GM12892 (cell line): ENCODE measurements around the gene PKP1.

Experiments used
- DNase-seq: peaks from one replicate; pipeline ENCODE4 v3.0.0; 2011; ENCODE audit not compliant: insufficient read length
- FAIRE-seq: peaks from 2 replicates; lab custom pipeline; 2011; peaks lifted over from hg19 to GRCh38; lab: Jason Lieb, UNC
- POLR2A ChIP-seq: IDR thresholded peaks from 2 replicates; pipeline ENCODE4 v1.6.1; 2011; ENCODE audit warnings: low read depth, low read length, control low read depth
- POLR2AphosphoS5 ChIP-seq: IDR thresholded peaks from 2 replicates; pipeline ENCODE4 v1.6.1; 2011; ENCODE audit warnings: low read depth, low read length, control low read depth
- TAF1 ChIP-seq: IDR thresholded peaks from 2 replicates; pipeline ENCODE4 v1.6.1; 2011; ENCODE audit warnings: low read depth, mild to moderate bottlenecking, control low read depth, low read length, borderline replicate concordance

PKP1 gene

DNA sequence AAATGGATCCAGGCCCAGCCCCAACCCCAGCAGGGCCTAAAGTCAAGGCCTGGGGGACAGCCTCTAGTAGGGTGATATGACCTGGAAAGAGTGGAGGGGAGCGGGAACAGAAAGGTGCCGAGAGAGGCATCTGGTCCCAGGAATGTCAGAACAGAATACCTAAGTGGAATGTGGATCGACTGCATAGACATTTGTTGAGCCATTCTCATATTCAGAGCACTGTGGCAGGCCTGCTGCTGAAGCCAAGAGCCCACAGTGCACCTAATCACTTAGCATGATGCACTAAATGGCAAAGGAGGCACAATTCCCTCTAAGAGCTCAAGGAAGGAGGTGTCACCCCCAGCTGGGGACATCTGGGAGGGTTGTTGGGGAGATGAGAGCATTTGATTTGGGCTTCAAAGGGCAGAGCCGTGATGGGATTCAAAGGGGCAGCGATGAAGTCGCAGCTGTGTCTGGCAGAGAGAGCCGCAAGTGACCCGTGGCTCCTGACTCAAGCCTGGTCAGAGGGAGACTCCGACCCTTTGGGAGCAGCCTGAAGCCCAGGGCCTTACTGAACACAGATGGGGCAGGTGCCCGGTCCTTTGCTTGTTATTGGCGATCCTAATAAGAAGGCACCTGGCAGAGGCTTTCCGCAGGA, 8.6 kb upstream of the PKP1 start:
- FAIRE-seq (no peak), DNase-seq (no peak)
- TF ChIP-seq TAF1 (no peak), POLR2AphosphoS5 (no peak), POLR2A (no peak)

- no peak for FAIRE-seq
- DNase-seq = no peak
Observed at GRCh38 chr1:201275253-201275666, 8.0 kb upstream of the PKP1 start.

DNA sequence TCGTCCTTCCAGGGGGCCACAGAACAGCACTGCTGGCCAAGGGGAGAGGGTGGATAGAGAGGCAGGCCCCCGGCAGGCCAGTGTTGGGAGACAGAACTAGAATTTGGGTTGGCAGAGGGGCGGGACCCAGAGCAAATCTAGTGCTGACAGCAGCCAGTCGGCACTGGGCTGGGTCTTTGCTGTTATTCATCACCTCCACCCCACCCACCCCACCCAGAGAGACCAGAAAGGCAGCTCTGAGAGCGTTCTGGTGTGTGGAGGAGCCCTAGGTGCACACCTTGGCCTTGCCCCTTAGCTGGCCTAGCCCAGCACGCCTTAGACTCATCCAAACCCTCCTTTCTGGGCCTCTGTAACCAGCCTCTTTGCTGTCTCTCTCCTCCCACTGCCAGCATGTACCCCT, 6.4 kb upstream of the PKP1 start:
- TF ChIP-seq TAF1 = no peak
- TF ChIP-seq POLR2A = no peak
- TF ChIP-seq POLR2AphosphoS5 = no peak
- FAIRE-seq (no peak), DNase-seq (no peak)

More at GRCh38 chr1:201275253-201275666, 8.0 kb upstream of the PKP1 start:
- no peak for TF ChIP-seq POLR2AphosphoS5
- no peak for TF ChIP-seq POLR2A
- no peak for TF ChIP-seq TAF1

GRCh38 chr1:201277441-201277840, 5.9 kb upstream of the PKP1 start:
- TF ChIP-seq TAF1 (no peak), POLR2AphosphoS5 (no peak), POLR2A (no peak)
- no peak for FAIRE-seq
- DNase-seq = no peak

- FAIRE-seq (no peak), DNase-seq (no peak)
- TF ChIP-seq TAF1 = no peak
- TF ChIP-seq POLR2AphosphoS5 = no peak
- TF ChIP-seq POLR2A = no peak
Observed at GRCh38 chr1:201279313-201279712, 4.0 kb upstream of the PKP1 start.

GRCh38 chr1:201280884-201281283, 2.4 kb upstream of the PKP1 start:
- TF ChIP-seq POLR2AphosphoS5 = no peak
- TF ChIP-seq TAF1 = no peak
- no peak for TF ChIP-seq POLR2A
- no peak for FAIRE-seq
- no peak for DNase-seq

GRCh38 chr1:201281573-201281972, 1.7 kb upstream of the PKP1 start:
- FAIRE-seq (no peak), DNase-seq (no peak)
- TF ChIP-seq POLR2AphosphoS5 (no peak), TAF1 (no peak), POLR2A (no peak)

DNA sequence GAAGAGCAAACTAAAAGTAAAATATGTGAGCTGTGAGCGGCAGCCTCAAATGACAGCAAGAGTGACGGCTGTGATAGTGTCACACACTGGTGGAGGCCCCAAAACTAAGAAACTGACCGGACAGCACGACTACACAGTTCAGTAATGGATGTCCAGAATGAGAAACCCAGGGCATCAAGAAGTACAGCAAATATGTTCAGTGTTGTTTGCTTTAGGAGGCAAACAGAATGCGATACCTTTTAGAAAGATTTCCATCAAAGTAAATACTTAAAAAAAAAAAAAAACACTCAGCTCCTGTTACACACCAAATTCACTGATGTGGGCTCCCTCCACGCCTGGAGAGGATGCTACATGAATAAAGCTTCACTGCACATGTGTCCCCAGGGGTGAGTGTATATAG, 1.1 kb upstream of the PKP1 start:
- DNase-seq (no peak), FAIRE-seq (no peak)
- TF ChIP-seq TAF1 (no peak), POLR2AphosphoS5 (no peak), POLR2A (no peak)

DNA sequence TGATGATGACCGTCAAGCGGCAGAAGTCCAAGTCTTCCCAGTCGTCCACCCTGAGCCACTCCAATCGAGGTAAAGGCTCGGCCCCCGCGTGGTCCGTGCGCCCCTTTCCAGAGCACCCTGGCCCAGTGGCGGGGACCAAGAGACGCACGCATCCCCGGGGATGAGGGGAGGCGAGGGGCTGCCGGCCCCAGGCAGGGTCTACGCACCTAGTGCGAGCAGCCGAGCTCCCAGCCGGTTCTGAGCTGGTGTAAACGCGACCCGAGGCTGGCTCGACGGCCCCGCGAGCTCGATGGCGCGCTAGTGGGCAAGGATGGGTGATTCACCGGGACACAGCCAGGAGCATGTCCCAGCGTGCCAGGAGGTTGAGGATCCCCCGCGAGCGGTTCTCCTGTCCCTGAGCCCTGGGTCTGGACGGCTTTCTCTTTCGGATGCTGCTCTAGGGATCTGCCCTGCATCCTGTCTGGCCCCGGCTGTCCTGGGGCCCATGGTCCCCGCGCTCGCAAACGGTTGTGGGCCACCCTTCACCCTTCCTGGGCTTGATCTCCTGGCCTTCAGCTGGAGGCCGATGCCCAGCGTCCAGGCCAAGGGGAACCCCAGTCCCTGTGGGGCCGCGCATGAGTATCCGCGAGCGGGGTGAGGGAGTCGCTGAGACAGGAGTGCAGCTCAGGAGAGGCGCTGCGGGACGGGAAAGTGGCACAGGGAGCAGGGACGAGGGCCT, 689 bp downstream of the PKP1 start:
- no peak for DNase-seq
- no peak for FAIRE-seq
- TF ChIP-seq POLR2AphosphoS5 = no peak

GRCh38 chr1:201284636-201285035, 1.3 kb downstream of the PKP1 start:
- no peak for DNase-seq
- no peak for FAIRE-seq
- TF ChIP-seq POLR2A (no peak), TAF1 (no peak), POLR2AphosphoS5 (no peak)

GRCh38 chr1:201285846-201286245, 2.5 kb downstream of the PKP1 start:
- no peak for FAIRE-seq
- TF ChIP-seq POLR2AphosphoS5 (no peak), TAF1 (no peak), POLR2A (no peak)
- no peak for DNase-seq

- no peak for FAIRE-seq
- TF ChIP-seq POLR2AphosphoS5 (no peak), TAF1 (no peak), POLR2A (no peak)
- no peak for DNase-seq
Observed at GRCh38 chr1:201286445-201286844, 3.1 kb downstream of the PKP1 start.
